GM12878 (cell line): ENCODE data around the gene IQGAP2.

Experiments used
- ATF3 ChIP-seq: IDR thresholded peaks from 2 replicates; pipeline ENCODE4 v1.6.1; 2011; ENCODE audit warnings: low read depth, mild to moderate bottlenecking, low read length, moderate library complexity, borderline replicate concordance; ENCODE audit errors: extremely low read depth
- CBX5 ChIP-seq: sonication (generic); IDR thresholded peaks from 2 replicates; pipeline ENCODE4 v1.6.1; 2016; ENCODE audit warnings: low read depth, moderate library complexity, mild to moderate bottlenecking, inconsistent platforms
- CHD2 ChIP-seq: IDR thresholded peaks from 2 replicates; pipeline ENCODE4 v1.6.1; 2011; ENCODE audit warnings: low read depth, low read length, improper control_type of control experiment, borderline replicate concordance
- CTCF ChIP-seq, 3 experiments: IDR thresholded peaks in 2 of 3; conservative IDR thresholded peaks in 1 of 3; 2 replicates each; pipeline ENCODE4 v1.5.1; 2011; ENCODE audit warnings: low read depth in 3 of 3, low read length in 3 of 3, mild to moderate bottlenecking in 3 of 3, control low read depth in 2 of 3, moderate library complexity in 2 of 3, inconsistent platforms in 1 of 3, mixed read lengths in 1 of 3; ENCODE audit not compliant: control insufficient read depth in 2 of 3, insufficient read depth in 1 of 3; ENCODE audit errors: extremely low read depth in 1 of 3
- EP300 ChIP-seq, 2 experiments: fragments of 150-350 bp in 1 of 2; IDR thresholded peaks; 2 replicates each; pipeline ENCODE4 v1.6.1; 2011 to 2012; ENCODE audit warnings: low read depth in 2 of 2, low read length in 2 of 2, borderline replicate concordance in 1 of 2, improper control_type of control experiment in 1 of 2, inconsistent platforms in 1 of 2; ENCODE audit not compliant: control insufficient read depth in 1 of 2
- ESRRA ChIP-seq: IDR thresholded peaks from 2 replicates; pipeline ENCODE4 v1.6.1; 2012; ENCODE audit warnings: mild to moderate bottlenecking, low read length, improper control_type of control experiment
- EZH2 ChIP-seq: IDR thresholded peaks from 2 replicates; pipeline ENCODE4 v1.6.1; 2012; ENCODE audit warnings: low read depth, mild to moderate bottlenecking, control low read depth, inconsistent platforms, low read length, borderline replicate concordance; ENCODE audit not compliant: control insufficient read depth
- FOXM1 ChIP-seq: IDR thresholded peaks from 2 replicates; pipeline ENCODE4 v1.6.1; 2012; ENCODE audit warnings: low read depth, mild to moderate bottlenecking, inconsistent platforms, low read length, moderate library complexity
- POLR2A ChIP-seq: IDR thresholded peaks from 2 replicates; pipeline ENCODE4 v1.6.1; 2011; ENCODE audit warnings: low read depth, mild to moderate bottlenecking, low read length
- RAD21 ChIP-seq: IDR thresholded peaks from 2 replicates; pipeline ENCODE4 v1.6.1; 2011; ENCODE audit warnings: mild to moderate bottlenecking, low read depth, low read length, moderate library complexity; ENCODE audit not compliant: insufficient read depth
- RFX5 ChIP-seq: IDR thresholded peaks from 2 replicates; pipeline ENCODE4 v1.6.1; 2011; ENCODE audit warnings: low read depth, low read length, improper control_type of control experiment
- STAT1 ChIP-seq: fragments of 450-650 bp; conservative IDR thresholded peaks from 2 replicates; pipeline ENCODE4 v1.6.1; 2014; ENCODE audit warnings: antibody characterized with exemption, mild to moderate bottlenecking
- TCF12 ChIP-seq: IDR thresholded peaks from 2 replicates; pipeline ENCODE4 v1.6.1; 2011; ENCODE audit warnings: low read depth, mild to moderate bottlenecking, low read length
- ZNF274 ChIP-seq: IDR thresholded peaks from one replicate; pipeline ENCODE4 v1.8.0; 2011; ENCODE audit not compliant: insufficient read length, insufficient read depth

- TF ChIP-seq ESRRA (no peak), RFX5 (no peak), ATF3 (no peak), TCF12 (no peak), POLR2A (no peak), EZH2 (no peak), CTCF (IDR thresholded peaks at IDR 0.05 in 2 of 3, conservative IDR thresholded peaks at IDR 0.05 in 1 of 3; ENCODE audit: control insufficient read depth in 2 of 3, extremely low read depth in 1 of 3, insufficient read depth in 1 of 3, low read depth in 3 of 3, low read length in 3 of 3) (no peak), CHD2 (no peak), ZNF274 (no peak), RAD21 (no peak), CBX5 (no peak), STAT1 (no peak), EP300 (IDR thresholded peaks at IDR 0.05; ENCODE audit: borderline replicate concordance in 1 of 2, control insufficient read depth in 1 of 2, low read depth in 2 of 2, low read length in 2 of 2) (no peak), FOXM1 (no peak)
Observed at GRCh38 chr5:76622973-76623596, 220.0 kb downstream of the IQGAP2 start, which contains the start of gene F2RL2.
